Panc1 (cell line): Measurements from ENCODE around the gene CD28. TPM values are rescaled to one million over a fixed set of nuclear protein-coding genes. Genes with fewer than 3 reads are reported as not detected.

Experiments
- ATAC-seq: fragments of 200-7000 bp; cut with Tn5 transposase; 2 replicates; pipeline ENCODE4 v1.9.1; 2020; ENCODE audit warnings: mild to moderate bottlenecking, moderate library complexity
- BruUV-seq: library from RNA; stranded (reverse); fragments of 400-500 nt; replicated peaks from 2 replicates; lab custom pipeline; 2021; lab: Mats Ljungman, UMichigan
- CTCF ChIA-PET: fragments of 300-600 bp; sonication (Branson Sonifier 250); formaldehyde crosslinking; loops from one replicate; lab custom pipeline; 2022; ENCODE audit warnings: antibody characterized with exemption; lab: Charles Lee
- POLR2A ChIA-PET: fragments of 300-600 bp; sonication (Branson Sonifier 250); formaldehyde crosslinking; loops from one replicate; lab custom pipeline; 2022; ENCODE audit warnings: antibody characterized with exemption; lab: Charles Lee
- DNase-seq: peaks from one replicate; pipeline ENCODE4 v3.0.0-alpha.2; 2010; ENCODE audit warnings: low read depth, low spot score
- H3K27ac ChIP-seq: 2 replicates; pipeline ENCODE4 v1.5.1; 2011; ENCODE audit warnings: mild to moderate bottlenecking, low read length, inconsistent platforms
- H3K27me3 ChIP-seq: fragments of 200-500 bp; sonication (Bioruptor generic); 2 replicates; pipeline ENCODE4 v1.6.0; 2014; ENCODE audit warnings: low read length, inconsistent platforms; ENCODE audit not compliant: control insufficient read depth, insufficient read depth
- H3K36me3 ChIP-seq: fragments of 200-500 bp; sonication (Bioruptor generic); 2 replicates; pipeline ENCODE4 v1.5.1; 2014; ENCODE audit warnings: inconsistent platforms, mild to moderate bottlenecking, low read length, moderate library complexity; ENCODE audit not compliant: control insufficient read depth, insufficient read depth
- H3K4me1 ChIP-seq: 2 replicates; pipeline ENCODE4 v1.5.1; 2011; ENCODE audit warnings: inconsistent platforms, mild to moderate bottlenecking, low read length, moderate library complexity; ENCODE audit not compliant: control insufficient read depth, insufficient read depth
- H3K4me3 ChIP-seq, 2 experiments: 2 replicates each; pipeline ENCODE4 v1.5.1; 2011 to 2012; ENCODE audit warnings: low read depth in 2 of 2, low read length in 2 of 2, mild to moderate bottlenecking in 2 of 2, inconsistent platforms in 1 of 2, moderate library complexity in 1 of 2
- H3K9me3 ChIP-seq: fragments of 200-500 bp; sonication (Bioruptor generic); 2 replicates; pipeline ENCODE4 v1.5.1; 2014; ENCODE audit warnings: low read depth, mild to moderate bottlenecking, inconsistent platforms, low read length, moderate library complexity; ENCODE audit not compliant: control insufficient read depth, insufficient read depth
- CTCF ChIP-seq: fragments of 450-650 bp; IDR thresholded peaks from 2 replicates; pipeline ENCODE4 v1.5.1; 2017; ENCODE audit warnings: mild to moderate bottlenecking
- POLR2AphosphoS5 ChIP-seq: IDR thresholded peaks from 2 replicates; pipeline ENCODE4 v1.6.1; 2012; ENCODE audit warnings: mild to moderate bottlenecking, low read depth, low read length, moderate library complexity
- REST ChIP-seq, 2 experiments: IDR thresholded peaks; 2 replicates each; pipeline ENCODE4 v1.6.1; 2011 to 2012; ENCODE audit warnings: low read depth in 2 of 2, control low read depth in 1 of 2, low read length in 1 of 2, mild to moderate bottlenecking in 1 of 2, moderate library complexity in 1 of 2; ENCODE audit not compliant: insufficient read depth in 1 of 2
- SIN3A ChIP-seq: IDR thresholded peaks from 2 replicates; pipeline ENCODE4 v1.6.1; 2012; ENCODE audit warnings: low read depth, mild to moderate bottlenecking, low read length, moderate library complexity, borderline replicate concordance; ENCODE audit not compliant: insufficient read depth
- TCF7L2 ChIP-seq: IDR thresholded peaks from 2 replicates; pipeline ENCODE4 v1.6.1; 2011; ENCODE audit warnings: mild to moderate bottlenecking, low read depth, low read length, inconsistent platforms
- in situ Hi-C: cut with HindIII; loops from 2 replicates; pipeline ENCODE4 v1.10.0; 2016; ENCODE audit warnings: low sequenced_read_pairs, low pct_unique_long_range_greater_than_20kb
- intact Hi-C: fragments of 100-400 bp; cut with micrococcal nuclease; formaldehyde crosslinking; loops from one replicate; pipeline ENCODE4 v1.10.0; 2022; ENCODE audit not compliant: unreplicated experiment
- total RNA-seq: library from RNA; stranded (reverse); gene quantifications from one replicate; pipeline ENCODE4 v1.2.1, GENCODE V29; 2021; ENCODE audit not compliant: unreplicated experiment

Gene CD28
- total RNA-seq, 1 experiment from 2014 or later, result 0.21 TPM

- TF ChIP-seq CTCF, result no peak
- TF ChIP-seq SIN3A, result no peak
- TF ChIP-seq TCF7L2, result no peak
- no peak for TF ChIP-seq POLR2AphosphoS5
- TF ChIP-seq REST (IDR thresholded peaks at IDR 0.05; ENCODE audit: insufficient read depth in 1 of 2, low read depth in 2 of 2, low read length in 1 of 2), result no peak
- in situ Hi-C loops (no loop called here), intact Hi-C loops (no loop called here)
- Histone ChIP-seq H3K4me1 (no peaks in the 10 kb centered on the region), H3K9me3 (no peaks in the 10 kb centered on the region), H3K36me3 (no peaks in the 10 kb centered on the region), H3K27me3 (no peaks in the 10 kb centered on the region), H3K4me3 (no peak overlapping the region), H3K27ac (no peak overlapping the region)
- no TSS peak for BruUV-seq
- POLR2A ChIA-PET, result no interaction called here
- no peak for DNase-seq
- CTCF ChIA-PET, result no interaction called here
- ATAC-seq, result no peak
Measured at GRCh38 chr2:203673933-203674332, 32.5 kb upstream of the CD28 start.

- Histone ChIP-seq H3K9me3 (no peaks in the 10 kb centered on the region), H3K4me3 (no peak overlapping the region), H3K27me3 (no peaks in the 10 kb centered on the region), H3K4me1 (no peaks in the 10 kb centered on the region), H3K36me3 (no peaks in the 10 kb centered on the region), H3K27ac (no peak overlapping the region)
- POLR2A ChIA-PET, result no interaction called here
- CTCF ChIA-PET, result no interaction called here
- no peak for ATAC-seq
- DNase-seq, result no peak
- intact Hi-C loops, result no loop called here
- TF ChIP-seq SIN3A (no peak), TCF7L2 (no peak), REST (IDR thresholded peaks at IDR 0.05; ENCODE audit: insufficient read depth in 1 of 2, low read depth in 2 of 2, low read length in 1 of 2) (no peak), POLR2AphosphoS5 (no peak), CTCF (no peak)
- BruUV-seq, result no TSS peak
- in situ Hi-C loops, result no loop called here
Measured at GRCh38 chr2:203675086-203675485, 31.4 kb upstream of the CD28 start.
